K562 (cell line): ENCODE results near the gene AKT3. TPM values are rescaled to one million over a fixed set of nuclear protein-coding genes. Genes with fewer than 3 reads are reported as not detected.

ENCODE experiments used
- ASH1L ChIP-seq: fragments of 450-650 bp; IDR thresholded peaks from 2 replicates; pipeline ENCODE4 v1.6.1; 2018; ENCODE audit warnings: borderline replicate concordance, mild to moderate bottlenecking, low read depth; ENCODE audit not compliant: partially characterized antibody
- CGGBP1 ChIP-seq: fragments of 250-450 bp; sonication (Bioruptor Pico); IDR thresholded peaks from 2 replicates; pipeline ENCODE4 v1.9.0; 2021; ENCODE audit warnings: mild to moderate bottlenecking
- DEAF1 ChIP-seq: fragments of 450-650 bp; formaldehyde crosslinking; IDR thresholded peaks from 2 replicates; pipeline ENCODE4 v1.4.0; 2020; ENCODE audit warnings: mild to moderate bottlenecking, moderate library complexity
- HNRNPL ChIP-seq: fragments of 200-400 bp; formaldehyde crosslinking; IDR thresholded peaks from 2 replicates; pipeline ENCODE4 v1.6.1; 2017; ENCODE audit warnings: low read depth, mild to moderate bottlenecking, low read length
- PCBP2 ChIP-seq: fragments of 200-400 bp; formaldehyde crosslinking; IDR thresholded peaks from 2 replicates; pipeline ENCODE4 v1.6.1; 2018; ENCODE audit warnings: low read length, low read depth, mild to moderate bottlenecking, moderate library complexity; ENCODE audit not compliant: poor library complexity, severe bottlenecking
- SAFB ChIP-seq: fragments of 200-400 bp; formaldehyde crosslinking; IDR thresholded peaks from 2 replicates; pipeline ENCODE4 v1.6.1; 2017; ENCODE audit warnings: low read depth, low read length, borderline replicate concordance
- SMAD3 ChIP-seq: fragments of 450-650 bp; formaldehyde crosslinking; conservative IDR thresholded peaks from 2 replicates; pipeline ENCODE4 v1.4.0; 2020; ENCODE audit warnings: mild to moderate bottlenecking
- TEAD2 ChIP-seq: fragments of 450-650 bp; IDR thresholded peaks from 2 replicates; pipeline ENCODE4 v1.6.1; 2016; ENCODE audit warnings: missing genetic modification characterization, control low read depth, missing compliant biosample characterization
- ZHX1 ChIP-seq: fragments of 150-350 bp; conservative IDR thresholded peaks from 2 replicates; pipeline ENCODE4 v1.6.1; 2014; ENCODE audit warnings: low read length
- ZKSCAN3 ChIP-seq: fragments of 250-450 bp; sonication (Bioruptor Pico); IDR thresholded peaks from 2 replicates; pipeline ENCODE4 v1.4.0; 2020
- polyA plus RNA-seq, 8 experiments: library from polyadenylated mRNA; depleted of rRNA in 4 of 8; stranded (reverse) in 5 of 8; unstranded in 3 of 8; fragments of >200 nt; fragmentation: Nextera tagmentation in 2 of 8; fragmentation: Illumina TruSeq in 1 of 8; extraction: Ambion mirVana in 2 of 8; extraction: Trizol in 1 of 8; gene quantifications; 2 replicates each; pipeline versions ENCODE4 v1.2.1 to v1.2.3, GENCODE V29; 2011 to 2014; ENCODE audit warnings: inconsistent platforms in 1 of 8, missing spikeins in 1 of 8
- total RNA-seq, 7 experiments: library from RNA; depleted of rRNA in 6 of 7; stranded (reverse); fragments of >200 nt in 6 of 7; fragmentation: Illumina TruSeq in 2 of 7; extraction: Trizol in 2 of 7; gene quantifications; 2 replicates each; pipeline versions ENCODE4 v1.2.1 to v1.2.3, GENCODE V29; 2011 to 2021; ENCODE audit warnings: low replicate concordance in 1 of 7

Gene AKT3
- total and polyA plus RNA-seq, 9 of the 15 experiments (the other 6 are each of a cell fraction or from before 2014, with no cell fraction given), result 0.04 to 0.54 (median 0.18) TPM; not detected in 1

- TF ChIP-seq CGGBP1 (CRISPR knock-in tag), result no peak
- no peak for TF ChIP-seq HNRNPL
- no peak for TF ChIP-seq PCBP2
- no peak for TF ChIP-seq ASH1L
- no peak for TF ChIP-seq TEAD2 (tag)
- no peak for TF ChIP-seq DEAF1
- TF ChIP-seq ZHX1, result no peak
- no peak for TF ChIP-seq SAFB
- no peak for TF ChIP-seq ZKSCAN3 (CRISPR knock-in tag)
- TF ChIP-seq SMAD3 (CRISPR knock-in tag), result no peak
These were observed 169.2 kb downstream of the AKT3 start (continued) for GRCh38 chr1:243680860-243681259.
